Uterus (tissue), 4 donors: Measurements from ENCODE around the gene GAS7. TPM values are rescaled to one million over a fixed set of nuclear protein-coding genes. Genes with fewer than 3 reads are reported as not detected.

ENCODE experiments used
- DNase-seq, 2 donors: peaks; one replicate each; pipeline ENCODE4 v3.0.0-alpha.2; 2019 to 2020
- H3K27ac ChIP-seq, 2 donors: fragments of 200-600 bp; sonication (generic); 1 replicate in 1 of 2; 2 replicates in 1 of 2; pipeline ENCODE4 v1.5.1; 2016 to 2018
- H3K27me3 ChIP-seq, 2 donors: fragments of 200-600 bp; sonication (generic); one replicate each; pipeline ENCODE4 v1.5.1; 2018 to 2019; ENCODE audit warnings: control low read depth in 1 of 2
- H3K36me3 ChIP-seq, 2 donors: fragments of 200-600 bp; sonication (generic); one replicate each; pipeline ENCODE4 v1.5.1; 2019; ENCODE audit warnings: control low read depth in 1 of 2
- H3K4me1 ChIP-seq, 2 donors: fragments of 200-600 bp; sonication (generic); one replicate each; pipeline ENCODE4 v1.5.1; 2018 to 2019; ENCODE audit warnings: control low read depth in 1 of 2
- H3K4me3 ChIP-seq, 2 donors: fragments of 200-600 bp; sonication (generic); 1 replicate in 1 of 2; 2 replicates in 1 of 2; pipeline ENCODE4 v1.5.1; 2018 to 2019; ENCODE audit warnings: mild to moderate bottlenecking in 1 of 2
- H3K9me3 ChIP-seq, 2 donors: fragments of 200-600 bp; sonication (generic); one replicate each; pipeline ENCODE4 v1.5.1; 2019; ENCODE audit warnings: control low read depth in 1 of 2
- POLR2A ChIP-seq, 2 donors: fragments of 450-650 bp; IDR thresholded peaks; one replicate each; pipeline ENCODE4 v1.6.1; 2016; ENCODE audit warnings: antibody characterized with exemption in 2 of 2, mild to moderate bottlenecking in 1 of 2, moderate library complexity in 1 of 2
- intact Hi-C: fragments of 100-400 bp; cut with DNase I; formaldehyde crosslinking; loops from one replicate; pipeline ENCODE4 v1.15.1; 2023; ENCODE audit warnings: low total_unique reads
- total RNA-seq, 4 donors: library from RNA; depleted of rRNA in 3 of 4; stranded (reverse); fragments of >200 nt in 3 of 4; gene quantifications; one replicate each; pipeline versions ENCODE4 v1.1.0 to v1.2.4, GENCODE V29; 2014 to 2023
- TF ChIP-seq, protein P1 (sequence below), 4 experiments: fragments of 200-600 bp in 2 of 4; fragments of 450-650 bp in 2 of 4; sonication (generic) in 2 of 4; IDR thresholded peaks; one replicate each; pipeline ENCODE4 v1.5.1; 2016 to 2019; ENCODE audit warnings: antibody characterized with exemption in 4 of 4, mild to moderate bottlenecking in 2 of 4, moderate library complexity in 1 of 4
- donor health status: DM: yes; HTN: yes; CAD: no.

The GAS7 gene
- total RNA-seq, 4 donors from 2014 or later, result 12.8 to 95.9 (median 40.8) TPM

DNA sequence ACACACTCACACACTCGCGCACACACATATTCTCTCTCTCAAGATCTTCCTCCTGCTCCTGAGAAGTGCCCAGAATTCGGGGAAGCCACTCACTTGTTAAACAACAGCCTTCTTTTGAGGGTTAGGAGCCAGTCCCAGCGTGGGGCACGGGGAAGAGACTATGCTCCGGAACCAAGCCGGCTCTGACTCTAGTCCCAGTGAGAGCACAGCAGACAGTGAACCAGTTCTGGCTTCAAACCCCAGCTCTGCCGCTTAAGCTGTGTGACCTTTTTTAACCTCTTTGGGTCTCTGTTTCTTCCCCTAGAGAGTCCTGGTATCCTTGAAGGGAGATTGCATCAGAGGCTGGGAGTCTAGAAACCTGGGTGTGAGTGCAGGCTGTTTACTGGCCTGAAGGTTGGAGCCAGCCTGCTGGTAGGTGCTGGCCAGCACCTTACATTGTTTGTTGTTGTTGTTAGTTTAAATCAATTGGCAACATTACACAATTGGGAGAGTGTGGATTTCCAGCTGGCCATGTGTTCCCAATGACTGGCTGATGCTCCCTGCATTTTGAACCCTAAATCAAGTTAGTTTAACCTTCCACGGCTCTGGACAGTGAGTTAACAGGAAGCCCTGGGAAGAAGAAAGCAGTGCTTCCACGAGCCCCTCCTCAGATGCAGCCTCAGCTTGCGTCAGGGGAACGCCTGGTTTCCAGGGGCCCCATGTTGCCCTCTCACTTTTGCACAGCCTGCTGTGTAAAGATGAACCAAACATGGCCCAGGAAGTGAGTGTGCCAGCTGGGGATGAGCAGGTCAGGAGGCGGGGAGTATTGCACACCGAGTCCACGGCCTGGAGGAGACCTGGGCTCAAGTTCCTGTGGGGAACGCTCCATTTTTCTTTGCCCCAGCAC, 71.5 kb downstream of the GAS7 start:
- DNase-seq, result peak; percentile 72 to 74
- Histone ChIP-seq H3K36me3 (no peaks in the 10 kb centered on the region), H3K27ac (peak overlapping the region; percentile 84 to 97), H3K4me1 (peaks cover 6 to 8% of the 10 kb centered on the region in 2 donors), H3K9me3 (no peaks in the 10 kb centered on the region), H3K4me3 (no peak overlapping the region), H3K27me3 (no peaks in the 10 kb centered on the region)
- TF ChIP-seq, protein P1, sequence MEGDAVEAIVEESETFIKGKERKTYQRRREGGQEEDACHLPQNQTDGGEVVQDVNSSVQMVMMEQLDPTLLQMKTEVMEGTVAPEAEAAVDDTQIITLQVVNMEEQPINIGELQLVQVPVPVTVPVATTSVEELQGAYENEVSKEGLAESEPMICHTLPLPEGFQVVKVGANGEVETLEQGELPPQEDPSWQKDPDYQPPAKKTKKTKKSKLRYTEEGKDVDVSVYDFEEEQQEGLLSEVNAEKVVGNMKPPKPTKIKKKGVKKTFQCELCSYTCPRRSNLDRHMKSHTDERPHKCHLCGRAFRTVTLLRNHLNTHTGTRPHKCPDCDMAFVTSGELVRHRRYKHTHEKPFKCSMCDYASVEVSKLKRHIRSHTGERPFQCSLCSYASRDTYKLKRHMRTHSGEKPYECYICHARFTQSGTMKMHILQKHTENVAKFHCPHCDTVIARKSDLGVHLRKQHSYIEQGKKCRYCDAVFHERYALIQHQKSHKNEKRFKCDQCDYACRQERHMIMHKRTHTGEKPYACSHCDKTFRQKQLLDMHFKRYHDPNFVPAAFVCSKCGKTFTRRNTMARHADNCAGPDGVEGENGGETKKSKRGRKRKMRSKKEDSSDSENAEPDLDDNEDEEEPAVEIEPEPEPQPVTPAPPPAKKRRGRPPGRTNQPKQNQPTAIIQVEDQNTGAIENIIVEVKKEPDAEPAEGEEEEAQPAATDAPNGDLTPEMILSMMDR (IDR thresholded peaks at IDR 0.05), result peak in 1 of 4 experiments; percentile 6
- no peak for TF ChIP-seq POLR2A (IDR thresholded peaks at IDR 0.05)
- intact Hi-C loops, result no loop called here

DNA sequence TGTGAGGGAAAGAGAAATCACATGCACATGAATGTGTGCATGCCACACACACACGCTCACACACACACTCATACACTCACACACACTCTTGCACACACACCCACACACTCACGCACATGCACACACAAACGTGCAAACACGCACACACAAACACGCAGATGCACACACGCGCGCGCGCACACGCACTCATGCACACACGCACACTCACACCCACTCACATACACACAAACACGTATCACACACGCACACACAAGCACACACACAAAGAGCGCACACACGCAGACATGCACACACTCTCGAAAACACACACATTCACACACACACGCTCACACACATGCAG, 72.2 kb downstream of the GAS7 start:
- TF ChIP-seq POLR2A (IDR thresholded peaks at IDR 0.05), result no peak
- TF ChIP-seq, protein P1 (IDR thresholded peaks at IDR 0.05), result no peak
- DNase-seq, result no peak
- Histone ChIP-seq H3K27me3 (no peaks in the 10 kb centered on the region), H3K4me1 (peaks cover 10 to 13% of the 10 kb centered on the region in 2 donors), H3K27ac (peak overlapping the region; percentile 84 to 97), H3K36me3 (no peaks in the 10 kb centered on the region), H3K4me3 (no peak overlapping the region), H3K9me3 (no peaks in the 10 kb centered on the region)
- intact Hi-C loops, result no loop called here

DNA sequence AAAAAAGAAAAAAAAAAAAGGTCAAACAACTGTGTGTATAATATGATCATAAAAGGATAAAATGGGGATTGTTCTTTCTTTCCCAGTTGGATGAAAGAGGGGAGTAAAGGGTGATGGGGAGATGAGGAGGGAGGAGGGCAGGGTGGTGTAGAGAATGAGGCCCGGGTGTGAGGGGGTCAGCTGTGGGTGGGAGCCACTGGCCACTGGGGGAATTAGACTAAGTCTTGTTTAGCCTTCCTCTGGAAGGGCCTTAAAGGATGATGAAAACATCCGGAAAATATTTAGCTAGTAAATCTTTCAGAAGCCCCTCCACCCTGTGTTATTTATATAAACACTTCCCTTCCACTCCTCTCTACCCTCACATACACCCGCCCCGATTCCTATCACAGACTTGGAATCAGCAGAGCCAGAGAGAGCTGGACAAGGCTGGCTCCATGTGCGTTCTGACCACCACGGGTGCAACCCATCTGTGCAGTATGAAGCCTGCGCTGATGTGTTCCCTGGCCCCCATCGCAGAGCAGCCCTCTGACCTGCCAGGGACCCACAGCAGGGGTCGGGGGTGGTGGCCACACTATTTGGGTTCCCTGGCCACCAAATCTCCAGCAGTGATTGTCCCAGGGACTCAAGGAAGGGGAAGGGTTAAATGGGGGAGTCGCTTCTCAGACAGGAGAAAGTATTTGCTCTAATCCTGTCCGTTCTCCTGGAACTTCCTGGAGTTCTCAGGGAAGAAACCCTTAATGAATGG, 72.7 kb downstream of the GAS7 start:
- Histone ChIP-seq H3K9me3 (no peaks in the 10 kb centered on the region), H3K4me1 (peaks cover 12 to 19% of the 10 kb centered on the region in 2 donors), H3K4me3 (no peak overlapping the region), H3K36me3 (no peaks in the 10 kb centered on the region), H3K27me3 (no peaks in the 10 kb centered on the region), H3K27ac (peak overlapping the region; percentile 64 to 97)
- TF ChIP-seq, protein P1 (IDR thresholded peaks at IDR 0.05), result no peak
- no peak for TF ChIP-seq POLR2A (IDR thresholded peaks at IDR 0.05)
- intact Hi-C loops, result no loop called here
- DNase-seq, result peak; percentile 51 to 57

- peak overlapping the region; percentile 64 to 97 for H3K27ac ChIP-seq
- H3K36me3 ChIP-seq, result no peaks in the 10 kb centered on the region
- no peak for DNase-seq
- TF ChIP-seq POLR2A (IDR thresholded peaks at IDR 0.05), result no peak
- TF ChIP-seq, protein P1 (IDR thresholded peaks at IDR 0.05), result no peak
- no peak overlapping the region for H3K4me3 ChIP-seq
- H3K4me1 ChIP-seq, result peaks cover 18 to 24% of the 10 kb centered on the region in 2 donors
- intact Hi-C loops, result no loop called here
- H3K27me3 ChIP-seq, result no peaks in the 10 kb centered on the region
- H3K9me3 ChIP-seq, result no peaks in the 10 kb centered on the region
These were observed 75.3 kb downstream of the GAS7 start for GRCh38 chr17:10123093-10123492.
